Activated B cell treated with CpG ODN at 0.5 μM for 24 hours (primary cell): ENCODE data around the gene FCHSD2. TPM values are rescaled to one million over a fixed set of nuclear protein-coding genes. Genes with fewer than 3 reads are reported as not detected.

Experiments
- ATAC-seq: fragments of 200-7000 bp; cut with Tn5 transposase; one replicate; pipeline ENCODE4 v1.10.0; 2021; ENCODE audit warnings: low read depth, mild to moderate bottlenecking, moderate library complexity
- CTCF ChIA-PET: fragments of 350-600 bp; sonication (Branson Sonifier 250); formaldehyde crosslinking; loops from one replicate; lab custom pipeline; 2021; ENCODE audit warnings: antibody characterized with exemption; lab: Charles Lee
- POLR2A ChIA-PET: fragments of 350-600 bp; sonication (Branson Sonifier 250); formaldehyde crosslinking; loops from one replicate; lab custom pipeline; 2021; ENCODE audit warnings: antibody characterized with exemption; lab: Charles Lee
- DNase-seq: peaks from one replicate; pipeline ENCODE4 v3.0.0; 2022
- H3K27ac Mint-ChIP-seq: one replicate; pipeline ENCODE4 v1.8.0; 2020; ENCODE audit warnings: mixed read lengths
- H3K27me3 Mint-ChIP-seq: one replicate; pipeline ENCODE4 v1.8.0; 2021; ENCODE audit warnings: mixed read lengths
- H3K36me3 Mint-ChIP-seq: one replicate; pipeline ENCODE4 v1.8.0; 2021; ENCODE audit warnings: low read depth, mixed read lengths
- H3K4me1 Mint-ChIP-seq: one replicate; pipeline ENCODE4 v1.8.0; 2021; ENCODE audit warnings: mixed read lengths
- H3K4me3 Mint-ChIP-seq: one replicate; pipeline ENCODE4 v1.8.0; 2020; ENCODE audit warnings: mild to moderate bottlenecking, mixed read lengths
- H3K9me3 Mint-ChIP-seq: one replicate; pipeline ENCODE4 v1.8.0; 2020; ENCODE audit warnings: mixed read lengths
- intact Hi-C: fragments of 100-400 bp; cut with micrococcal nuclease; formaldehyde crosslinking; loops from one replicate; pipeline ENCODE4 v1.15.1; 2024
- total RNA-seq: library from RNA; stranded (reverse); gene quantifications from 2 replicates; pipeline ENCODE4 v1.2.3, GENCODE V29; 2022
- TF ChIP-seq, protein P1 (sequence below): fragments of 200-600 bp; IDR thresholded peaks from one replicate; pipeline ENCODE4 v1.8.0; 2022; ENCODE audit warnings: antibody characterized with exemption, mild to moderate bottlenecking

FCHSD2 gene
- total RNA-seq, 1 donor from 2014 or later: 207 TPM

DNA sequence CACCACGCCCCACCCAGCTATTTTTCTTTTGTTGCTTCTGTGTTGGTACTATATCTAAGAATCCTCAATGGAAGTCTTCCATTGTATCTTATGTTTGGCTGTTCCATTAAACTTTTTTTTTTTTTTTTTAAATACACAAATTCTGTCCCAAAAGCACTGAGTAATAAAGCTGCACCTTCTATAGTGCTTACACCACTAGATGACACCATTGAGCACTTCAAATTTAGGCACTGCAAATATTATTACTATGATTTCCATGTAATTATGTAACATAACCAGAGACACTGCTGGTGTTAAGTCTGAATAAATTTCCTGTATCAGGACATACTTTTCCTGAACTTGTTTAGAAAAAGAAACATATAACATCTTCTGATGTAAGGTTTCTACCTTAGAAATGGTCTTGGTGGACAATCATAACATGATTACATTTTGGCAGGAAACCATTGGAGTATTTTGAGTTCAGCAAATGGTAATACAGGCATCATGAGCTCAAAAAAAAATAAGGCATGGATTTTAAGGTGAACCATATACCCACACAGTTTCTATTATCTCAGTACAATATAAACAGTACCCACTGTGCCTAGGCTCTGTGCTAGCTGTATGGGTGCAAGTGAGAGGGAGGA, 217.4 kb downstream of the FCHSD2 start:
- TF ChIP-seq, protein P1, sequence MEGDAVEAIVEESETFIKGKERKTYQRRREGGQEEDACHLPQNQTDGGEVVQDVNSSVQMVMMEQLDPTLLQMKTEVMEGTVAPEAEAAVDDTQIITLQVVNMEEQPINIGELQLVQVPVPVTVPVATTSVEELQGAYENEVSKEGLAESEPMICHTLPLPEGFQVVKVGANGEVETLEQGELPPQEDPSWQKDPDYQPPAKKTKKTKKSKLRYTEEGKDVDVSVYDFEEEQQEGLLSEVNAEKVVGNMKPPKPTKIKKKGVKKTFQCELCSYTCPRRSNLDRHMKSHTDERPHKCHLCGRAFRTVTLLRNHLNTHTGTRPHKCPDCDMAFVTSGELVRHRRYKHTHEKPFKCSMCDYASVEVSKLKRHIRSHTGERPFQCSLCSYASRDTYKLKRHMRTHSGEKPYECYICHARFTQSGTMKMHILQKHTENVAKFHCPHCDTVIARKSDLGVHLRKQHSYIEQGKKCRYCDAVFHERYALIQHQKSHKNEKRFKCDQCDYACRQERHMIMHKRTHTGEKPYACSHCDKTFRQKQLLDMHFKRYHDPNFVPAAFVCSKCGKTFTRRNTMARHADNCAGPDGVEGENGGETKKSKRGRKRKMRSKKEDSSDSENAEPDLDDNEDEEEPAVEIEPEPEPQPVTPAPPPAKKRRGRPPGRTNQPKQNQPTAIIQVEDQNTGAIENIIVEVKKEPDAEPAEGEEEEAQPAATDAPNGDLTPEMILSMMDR: no peak
- Mint-ChIP-seq H3K4me3 (no peak overlapping the region), H3K9me3 (no peaks in the 10 kb centered on the region), H3K4me1 (peaks cover 32% of the 10 kb centered on the region), H3K36me3 (peaks cover 65% of the 10 kb centered on the region), H3K27me3 (no peaks in the 10 kb centered on the region), H3K27ac (peak overlapping the region; percentile 71)
- intact Hi-C loops: loop anchor here (1.0 to 2.0 kb wide), 3 partner anchors 217 to 318 kb away; no protein-coding TSS in a partner anchor
- ChIA-PET POLR2A (interaction anchor here (0.7 to 1.8 kb wide), 7 partner anchors 80 to 318 kb away, joined by 3 to 18 read pairs (median 3); partner anchors contain the start of gene FCHSD2), CTCF (interaction anchor here (0.6 to 7.9 kb wide), 14 partner anchors 11 to 318 kb away, joined by 3 to 130 read pairs (median 4); partner anchors contain the start of gene FCHSD2)
- DNase-seq: no peak
- peak; percentile 54 for ATAC-seq

DNA sequence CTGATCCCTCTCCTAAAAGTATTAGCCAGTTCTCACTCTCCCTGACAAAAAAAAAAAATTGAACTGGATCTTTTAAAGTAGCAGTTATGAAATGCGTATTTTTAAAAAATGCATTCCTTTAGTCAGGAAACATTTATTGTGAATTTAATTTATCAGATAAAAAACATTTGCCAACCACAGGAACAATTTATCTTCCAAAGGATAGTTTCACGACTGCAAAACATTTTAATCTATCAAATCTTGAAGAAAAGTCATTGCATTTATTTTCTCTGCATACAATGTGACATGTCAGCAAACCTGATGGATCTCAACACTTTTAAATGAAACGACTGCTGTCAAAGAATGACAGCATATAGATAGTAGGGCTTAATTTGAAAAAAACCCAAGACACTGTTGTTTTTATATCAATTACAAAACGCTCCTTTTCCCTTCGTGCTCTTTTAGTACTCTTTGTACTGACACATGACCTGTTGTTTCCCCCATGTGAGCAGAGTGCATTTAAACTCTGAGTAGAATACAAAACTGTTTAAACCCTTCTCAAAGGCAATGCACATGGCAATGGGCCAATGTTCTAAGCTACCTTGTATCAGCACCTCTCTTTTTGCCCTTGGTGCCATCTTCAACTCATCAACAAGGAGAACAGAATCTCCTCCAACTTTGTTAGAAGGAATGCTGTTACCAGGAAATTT, 220.9 kb downstream of the FCHSD2 start:
- intact Hi-C loops: no loop called here
- DNase-seq: no peak
- TF ChIP-seq, protein P1: no peak

DNA sequence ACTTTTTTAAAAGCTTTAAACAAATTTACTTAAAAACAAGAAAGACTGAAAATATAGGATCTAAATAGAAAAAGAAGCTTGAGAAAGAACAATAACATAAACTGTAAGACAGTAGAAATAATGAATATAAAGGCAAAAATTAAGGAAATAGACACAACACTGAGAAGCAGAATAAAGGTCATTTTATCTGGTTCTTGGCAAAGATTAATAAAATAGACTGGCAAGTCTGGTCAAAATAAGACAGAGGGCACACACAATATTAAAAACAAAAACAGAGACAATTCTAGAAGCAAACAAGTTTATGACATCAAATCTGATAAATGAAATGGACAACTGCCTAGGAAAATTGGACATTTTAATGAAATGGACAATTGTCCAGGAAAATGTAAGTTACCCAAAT, 222.1 kb downstream of the FCHSD2 start:
- Mint-ChIP-seq H3K36me3 (peaks cover 61% of the 10 kb centered on the region), H3K27me3 (no peaks in the 10 kb centered on the region), H3K9me3 (no peaks in the 10 kb centered on the region), H3K27ac (no peak overlapping the region), H3K4me1 (peaks cover 8% of the 10 kb centered on the region), H3K4me3 (no peak overlapping the region)
- ATAC-seq (no peak), DNase-seq (no peak)
- intact Hi-C loops: no loop called here
- POLR2A ChIA-PET: no interaction called here
- CTCF ChIA-PET: interaction anchor here (2.1 kb wide), 1 partner anchor 258 kb away, joined by 12 read pairs; no protein-coding TSS in a partner anchor
- TF ChIP-seq, protein P1: no peak

More for the DNA sequence above, 220.9 kb downstream of the FCHSD2 start:
- H3K27ac Mint-ChIP-seq: no peak overlapping the region
- CTCF ChIA-PET: interaction anchor here (1.7 to 7.9 kb wide), 2 partner anchors 256 to 260 kb away, joined by 4 to 130 read pairs; no protein-coding TSS in a partner anchor
- H3K36me3 Mint-ChIP-seq: peaks cover 57% of the 10 kb centered on the region
- no peak for ATAC-seq
- H3K4me1 Mint-ChIP-seq: peaks cover 17% of the 10 kb centered on the region
- no peak overlapping the region for H3K4me3 Mint-ChIP-seq
- POLR2A ChIA-PET: interaction anchor here (0.8 kb wide), 1 partner anchor 221 kb away, joined by 4 read pairs; the partner anchor contains the start of gene FCHSD2
- no peaks in the 10 kb centered on the region for H3K9me3 Mint-ChIP-seq
- no peaks in the 10 kb centered on the region for H3K27me3 Mint-ChIP-seq

DNA sequence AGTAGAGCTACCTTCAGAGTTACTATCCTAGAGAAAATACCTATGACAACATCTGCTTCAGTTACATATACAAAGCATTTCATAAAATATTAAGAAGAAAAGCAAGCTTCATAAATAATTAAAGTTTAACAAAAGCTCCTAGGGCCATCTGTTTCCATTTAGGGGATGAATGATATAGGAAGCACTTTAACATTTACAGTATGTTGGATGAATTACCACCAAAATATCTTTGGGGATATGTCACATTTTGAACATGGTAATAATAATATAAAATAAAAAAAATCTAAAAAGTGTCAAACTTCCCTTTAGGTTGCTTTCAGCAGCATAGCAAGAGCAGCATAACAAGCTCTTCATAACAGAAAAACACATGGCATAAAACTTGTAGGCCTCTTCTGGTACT, 223.3 kb downstream of the FCHSD2 start:
- POLR2A ChIA-PET: no interaction called here

More for the DNA sequence above, 223.3 kb downstream of the FCHSD2 start:
- TF ChIP-seq, protein P1: no peak
- Mint-ChIP-seq H3K4me1 (peaks cover 2% of the 10 kb centered on the region), H3K27ac (no peak overlapping the region), H3K36me3 (peaks cover 67% of the 10 kb centered on the region), H3K4me3 (no peak overlapping the region), H3K27me3 (no peaks in the 10 kb centered on the region), H3K9me3 (no peaks in the 10 kb centered on the region)
- ATAC-seq (no peak), DNase-seq (no peak)
- intact Hi-C loops: no loop called here
- CTCF ChIA-PET: interaction anchor here (1.0 to 2.1 kb wide), 2 partner anchors 77 to 259 kb away, joined by 3 to 12 read pairs; no protein-coding TSS in a partner anchor
